ENCODE results near the gene GABRA1. TPM values are rescaled to one million over a fixed set of nuclear protein-coding genes. Genes with fewer than 3 reads are reported as not detected.

Gene GABRA1
- total RNA-seq, 1 donor from 2014 or later: 1.8 TPM

DNA sequence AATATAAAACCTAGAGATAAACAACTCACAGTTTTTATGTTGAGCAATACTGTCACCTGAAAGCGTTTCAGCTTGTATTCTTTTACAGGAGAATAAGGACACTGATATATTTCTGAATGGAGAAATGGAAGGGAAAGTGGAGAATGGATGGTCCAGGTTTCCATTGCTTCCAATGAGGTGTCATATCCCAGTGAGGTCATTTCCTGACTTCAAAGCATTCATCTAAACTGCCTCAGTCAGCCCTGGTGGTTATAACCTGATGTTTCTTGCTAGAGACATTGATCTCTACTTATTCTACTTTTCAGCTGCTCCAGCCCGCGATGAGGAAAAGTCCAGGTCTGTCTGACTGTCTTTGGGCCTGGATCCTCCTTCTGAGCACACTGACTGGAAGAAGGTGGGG lies 2.6 kb downstream of the GABRA1 start:
- H3K9me3 Mint-ChIP-seq: no peaks in the 10 kb centered on the region
- peaks cover 43% of the 10 kb centered on the region for H3K27me3 Mint-ChIP-seq
- no peak overlapping the region for H3K4me3 Mint-ChIP-seq
- no peak overlapping the region for H3K27ac Mint-ChIP-seq
- no peak for DNase-seq (ENCODE audit: extremely low spot score, unreplicated experiment)
- H3K36me3 Mint-ChIP-seq: no peaks in the 10 kb centered on the region
- TF ChIP-seq, protein P1, sequence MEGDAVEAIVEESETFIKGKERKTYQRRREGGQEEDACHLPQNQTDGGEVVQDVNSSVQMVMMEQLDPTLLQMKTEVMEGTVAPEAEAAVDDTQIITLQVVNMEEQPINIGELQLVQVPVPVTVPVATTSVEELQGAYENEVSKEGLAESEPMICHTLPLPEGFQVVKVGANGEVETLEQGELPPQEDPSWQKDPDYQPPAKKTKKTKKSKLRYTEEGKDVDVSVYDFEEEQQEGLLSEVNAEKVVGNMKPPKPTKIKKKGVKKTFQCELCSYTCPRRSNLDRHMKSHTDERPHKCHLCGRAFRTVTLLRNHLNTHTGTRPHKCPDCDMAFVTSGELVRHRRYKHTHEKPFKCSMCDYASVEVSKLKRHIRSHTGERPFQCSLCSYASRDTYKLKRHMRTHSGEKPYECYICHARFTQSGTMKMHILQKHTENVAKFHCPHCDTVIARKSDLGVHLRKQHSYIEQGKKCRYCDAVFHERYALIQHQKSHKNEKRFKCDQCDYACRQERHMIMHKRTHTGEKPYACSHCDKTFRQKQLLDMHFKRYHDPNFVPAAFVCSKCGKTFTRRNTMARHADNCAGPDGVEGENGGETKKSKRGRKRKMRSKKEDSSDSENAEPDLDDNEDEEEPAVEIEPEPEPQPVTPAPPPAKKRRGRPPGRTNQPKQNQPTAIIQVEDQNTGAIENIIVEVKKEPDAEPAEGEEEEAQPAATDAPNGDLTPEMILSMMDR (conservative IDR thresholded peaks at IDR 0.05): no peak
- peaks cover 9% of the 10 kb centered on the region for H3K4me1 Mint-ChIP-seq (ENCODE audit: unreplicated experiment)

DNA sequence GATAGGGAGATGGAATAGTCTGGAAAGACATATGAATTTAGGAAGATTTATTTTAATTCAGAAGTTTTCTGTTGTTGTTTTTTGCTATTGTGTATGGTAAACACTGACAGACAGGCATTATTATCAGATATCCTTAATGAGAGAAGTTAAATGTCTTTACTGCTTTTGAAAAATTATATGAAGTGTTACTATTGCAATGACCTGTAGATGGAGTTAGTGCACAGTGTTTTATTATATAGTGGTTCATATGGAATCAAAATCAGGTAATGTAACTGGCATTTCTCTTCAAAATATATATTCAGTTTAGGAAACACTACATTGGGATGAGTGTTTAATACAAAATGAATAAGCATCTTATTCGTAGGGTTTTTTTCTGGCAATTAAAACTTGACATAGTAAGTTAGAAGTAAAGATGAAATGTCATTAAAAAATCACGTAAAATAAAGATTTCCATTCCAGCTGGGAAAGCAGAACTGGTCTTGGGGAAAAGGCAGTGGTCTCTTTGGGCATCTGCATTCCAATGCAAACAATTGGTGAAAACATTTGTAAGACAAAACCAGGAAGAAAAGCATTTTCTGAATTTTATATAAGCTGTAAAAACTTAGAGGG lies 3.9 kb downstream of the GABRA1 start:
- no peak overlapping the region for H3K27ac Mint-ChIP-seq
- TF ChIP-seq, protein P1 (conservative IDR thresholded peaks at IDR 0.05): peak; percentile 70

DNA sequence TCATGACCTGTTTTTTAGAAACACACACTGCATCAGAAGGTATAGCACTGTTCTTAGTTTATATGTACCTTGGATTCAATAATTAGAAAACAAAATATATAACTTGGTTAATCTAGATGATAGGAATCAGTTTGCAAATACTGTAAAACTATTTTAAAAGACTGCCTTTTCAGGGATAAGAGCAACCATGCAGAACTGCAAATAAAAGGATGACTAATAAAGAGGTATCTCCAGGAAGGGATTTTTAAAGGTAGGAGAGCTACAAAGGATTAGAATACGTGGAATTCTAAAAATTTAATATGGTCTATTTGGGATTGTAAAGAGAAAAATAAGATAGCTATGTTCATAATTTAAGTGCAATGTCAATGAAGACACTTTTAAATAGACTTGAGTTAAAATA lies 9.4 kb downstream of the GABRA1 start:
- no peak overlapping the region for H3K27ac Mint-ChIP-seq
- H3K27me3 Mint-ChIP-seq: peaks cover 6% of the 10 kb centered on the region
- H3K36me3 Mint-ChIP-seq: no peaks in the 10 kb centered on the region
- no peaks in the 10 kb centered on the region for H3K9me3 Mint-ChIP-seq
- no peak overlapping the region for H3K4me3 Mint-ChIP-seq
- DNase-seq (ENCODE audit: extremely low spot score, unreplicated experiment): no peak
- no peaks in the 10 kb centered on the region for H3K4me1 Mint-ChIP-seq (ENCODE audit: unreplicated experiment)
- TF ChIP-seq, protein P1 (conservative IDR thresholded peaks at IDR 0.05): no peak

More for the DNA sequence above, 3.9 kb downstream of the GABRA1 start:
- no peaks in the 10 kb centered on the region for H3K9me3 Mint-ChIP-seq
- H3K4me1 Mint-ChIP-seq (ENCODE audit: unreplicated experiment): peaks cover 9% of the 10 kb centered on the region
- H3K4me3 Mint-ChIP-seq: no peak overlapping the region
- no peak for DNase-seq (ENCODE audit: extremely low spot score, unreplicated experiment)
- H3K27me3 Mint-ChIP-seq: peaks cover 37% of the 10 kb centered on the region
- H3K36me3 Mint-ChIP-seq: no peaks in the 10 kb centered on the region

DNA sequence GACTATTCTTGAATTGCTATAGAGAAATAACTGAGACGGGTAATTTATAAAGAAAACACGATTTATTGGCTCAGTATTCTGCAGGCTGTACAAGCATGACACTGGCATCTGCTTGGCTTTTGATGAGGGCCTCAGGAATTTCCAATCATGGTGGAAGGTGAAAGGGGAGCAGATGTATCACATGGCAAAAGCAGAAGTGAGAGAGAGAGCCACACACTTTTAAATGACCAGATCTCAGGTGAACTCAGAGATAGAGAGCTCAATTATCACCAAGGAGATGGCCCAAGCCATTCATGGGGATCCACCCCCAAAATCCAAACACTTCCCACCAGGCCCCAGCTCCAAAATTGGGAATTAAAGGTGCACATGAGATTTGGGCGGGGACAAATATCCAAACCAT lies 15.3 kb downstream of the GABRA1 start:
- H3K27me3 Mint-ChIP-seq: no peaks in the 10 kb centered on the region
- H3K27ac Mint-ChIP-seq: no peak overlapping the region
- H3K36me3 Mint-ChIP-seq: no peaks in the 10 kb centered on the region
- no peak overlapping the region for H3K4me3 Mint-ChIP-seq
- no peak for DNase-seq (ENCODE audit: extremely low spot score, unreplicated experiment)
- no peaks in the 10 kb centered on the region for H3K9me3 Mint-ChIP-seq
- TF ChIP-seq, protein P1 (conservative IDR thresholded peaks at IDR 0.05): no peak
- no peaks in the 10 kb centered on the region for H3K4me1 Mint-ChIP-seq (ENCODE audit: unreplicated experiment)

DNA sequence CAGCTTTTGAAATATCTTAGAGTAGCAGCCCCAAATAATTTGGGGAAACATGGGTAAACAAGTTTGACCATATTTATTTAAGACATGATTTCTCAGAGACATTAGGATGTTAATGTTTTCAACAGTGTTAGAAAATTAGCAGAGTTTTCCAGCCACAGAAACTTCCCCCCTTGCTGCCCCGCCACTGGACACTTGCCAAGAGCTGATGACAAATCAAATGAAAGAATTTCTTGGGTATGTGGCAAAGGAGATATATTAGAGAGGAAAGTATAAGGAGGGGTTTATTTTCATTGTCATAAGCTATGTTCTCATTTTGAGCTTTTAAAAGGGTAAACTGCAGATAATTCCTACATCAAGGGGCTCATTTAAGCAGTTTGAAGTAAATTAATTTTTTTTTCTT lies 15.9 kb downstream of the GABRA1 start:
- H3K36me3 Mint-ChIP-seq: no peaks in the 10 kb centered on the region

More for the DNA sequence above, 15.9 kb downstream of the GABRA1 start:
- Mint-ChIP-seq H3K4me3 (no peak overlapping the region), H3K4me1 (ENCODE audit: unreplicated experiment) (no peaks in the 10 kb centered on the region), H3K9me3 (no peaks in the 10 kb centered on the region), H3K27ac (no peak overlapping the region), H3K27me3 (no peaks in the 10 kb centered on the region)
- no peak for DNase-seq (ENCODE audit: extremely low spot score, unreplicated experiment)
- TF ChIP-seq, protein P1 (conservative IDR thresholded peaks at IDR 0.05): no peak
